Keratinocyte (primary cell): ENCODE results near the gene DUT. TPM values are rescaled to one million over a fixed set of nuclear protein-coding genes. Genes with fewer than 3 reads are reported as not detected.

Experiments
- DNase-seq: peaks from one replicate; pipeline ENCODE4 v3.0.0-alpha.2; 2011; ENCODE audit warnings: low read depth, missing footprints, low spot score
- FAIRE-seq: peaks from 2 replicates; lab custom pipeline; 2011; peaks lifted over from hg19 to GRCh38; lab: Jason Lieb, UNC
- H2AFZ ChIP-seq: 2 replicates; pipeline ENCODE4 v1.6.0; 2012; ENCODE audit warnings: low read length, control low read depth, inconsistent platforms; ENCODE audit not compliant: control insufficient read depth
- H3K27ac ChIP-seq: 2 replicates; pipeline ENCODE4 v1.5.1; 2011; ENCODE audit warnings: low read length; ENCODE audit not compliant: control insufficient read depth, insufficient read depth
- H3K27me3 ChIP-seq: 3 replicates; pipeline ENCODE4 v1.6.0; 2011; ENCODE audit warnings: low read length; ENCODE audit not compliant: control insufficient read depth, insufficient read depth; ENCODE audit errors: extremely low read depth
- H3K36me3 ChIP-seq, 2 experiments: 2 replicates in 1 of 2; 3 replicates in 1 of 2; pipeline ENCODE4 v1.5.1; 2011; ENCODE audit warnings: low read length in 2 of 2, mild to moderate bottlenecking in 1 of 2; ENCODE audit not compliant: control insufficient read depth in 2 of 2, insufficient read depth in 2 of 2; ENCODE audit errors: extremely low read depth in 1 of 2
- H3K4me1 ChIP-seq: 3 replicates; pipeline ENCODE4 v1.5.1; 2011; ENCODE audit warnings: low read length; ENCODE audit not compliant: control insufficient read depth, insufficient read depth; ENCODE audit errors: extremely low read depth
- H3K4me2 ChIP-seq: 3 replicates; pipeline ENCODE4 v1.6.0; 2011; ENCODE audit warnings: low read depth, low read length; ENCODE audit not compliant: control insufficient read depth, insufficient read depth; ENCODE audit errors: extremely low read depth
- H3K4me3 ChIP-seq, 3 experiments: fragments of 200-600 bp in 1 of 3; sonication (generic) in 1 of 3; 2 replicates in 2 of 3; 3 replicates in 1 of 3; pipeline ENCODE4 v1.5.1; 2011 to 2016; ENCODE audit warnings: low read length in 3 of 3, mild to moderate bottlenecking in 3 of 3, control low read depth in 2 of 3, inconsistent platforms in 1 of 3, low read depth in 1 of 3, mixed read lengths in 1 of 3, mixed run types in 1 of 3, moderate library complexity in 1 of 3; ENCODE audit not compliant: control insufficient read depth in 2 of 3, insufficient read depth in 2 of 3; ENCODE audit errors: extremely low read depth in 1 of 3
- H3K79me2 ChIP-seq: 2 replicates; pipeline ENCODE4 v1.6.0; 2012; ENCODE audit warnings: low read length; ENCODE audit not compliant: control insufficient read depth, insufficient read depth
- H3K9ac ChIP-seq: 3 replicates; pipeline ENCODE4 v1.6.0; 2011; ENCODE audit warnings: low read length; ENCODE audit not compliant: control insufficient read depth, insufficient read depth; ENCODE audit errors: extremely low read depth
- H3K9me1 ChIP-seq: 3 replicates; pipeline ENCODE4 v1.6.0; 2011; ENCODE audit warnings: low read length; ENCODE audit not compliant: control insufficient read depth, insufficient read depth; ENCODE audit errors: extremely low read depth
- H3K9me3 ChIP-seq: 2 replicates; pipeline ENCODE4 v1.5.1; 2012; ENCODE audit warnings: low read depth, low read length; ENCODE audit not compliant: control insufficient read depth
- H4K20me1 ChIP-seq: 3 replicates; pipeline ENCODE4 v1.6.0; 2011; ENCODE audit warnings: low read length; ENCODE audit not compliant: control insufficient read depth, insufficient read depth; ENCODE audit errors: extremely low read depth
- CTCF ChIP-seq, 3 experiments: IDR thresholded peaks in 1 of 3; conservative IDR thresholded peaks in 1 of 3; optimal IDR thresholded peaks in 1 of 3; 2 replicates in 2 of 3; 3 replicates in 1 of 3; pipeline versions ENCODE3 to v1.5.1; 2011; ENCODE audit warnings: low read length in 3 of 3, mild to moderate bottlenecking in 3 of 3, moderate library complexity in 2 of 3, control low read depth in 1 of 3, inconsistent platforms in 1 of 3; ENCODE audit not compliant: insufficient read depth in 2 of 3; ENCODE audit errors: extremely low read depth in 1 of 3
- EZH2 ChIP-seq: IDR thresholded peaks from one replicate; pipeline ENCODE4 v1.6.1; 2012; ENCODE audit warnings: inconsistent platforms, mild to moderate bottlenecking, low read length, moderate library complexity
- dilution Hi-C: fragments of 300-500 bp; cut with MboI; formaldehyde crosslinking; loops from one replicate; pipeline ENCODE4 v1.7.0; 2020; ENCODE audit warnings: low sequenced_read_pairs; ENCODE audit not compliant: extremely low pct_ligation_motif_present
- polyA plus RNA-seq, 5 experiments: library from polyadenylated mRNA; depleted of rRNA in 3 of 5; stranded (reverse) in 3 of 5; stranded (forward) in 1 of 5; unstranded in 1 of 5; fragments of >200 nt; gene quantifications; 1 replicate in 1 of 5; 2 replicates in 3 of 5; 3 replicates in 1 of 5; pipeline versions ENCODE4 v1.2.1 to v1.2.3, GENCODE V29; 2011 to 2012; ENCODE audit warnings: missing spikeins in 2 of 5, low read depth in 1 of 5, low replicate concordance in 1 of 5

The DUT gene
- polyA plus RNA-seq, 1 donor (not counting 4 experiments of a cell fraction or from before 2014, with no cell fraction given): 79.8 TPM

- Histone ChIP-seq H2AFZ (no peak overlapping the region), H3K9ac (no peak overlapping the region), H3K27me3 (no peaks in the 10 kb centered on the region), H3K9me1 (no peaks in the 10 kb centered on the region), H4K20me1 (no peaks in the 10 kb centered on the region), H3K27ac (no peak overlapping the region), H3K79me2 (no peaks in the 10 kb centered on the region), H3K9me3 (no peaks in the 10 kb centered on the region), H3K4me3 (no peak overlapping the region), H3K36me3 (no peaks in the 10 kb centered on the region), H3K4me2 (no peak overlapping the region), H3K4me1 (no peaks in the 10 kb centered on the region)
- FAIRE-seq (no peak), DNase-seq (no peak)
- dilution Hi-C loops: no loop called here
- TF ChIP-seq EZH2 (no peak), CTCF (optimal IDR thresholded peaks at IDR 0.05 in 1 of 3, IDR thresholded peaks at IDR 0.05 in 1 of 3, conservative IDR thresholded peaks at IDR 0.05 in 1 of 3; ENCODE audit: extremely low read depth in 1 of 3, insufficient read depth in 2 of 3, low read length in 3 of 3) (no peak)
Observed at GRCh38 chr15:48292458-48292857, 38.8 kb upstream of the DUT start.

GRCh38 chr15:48297668-48298067, 33.6 kb upstream of the DUT start:
- H4K20me1 ChIP-seq: no peaks in the 10 kb centered on the region
- no peak for DNase-seq
- H3K27me3 ChIP-seq: no peaks in the 10 kb centered on the region
- no peaks in the 10 kb centered on the region for H3K4me1 ChIP-seq
- no peak overlapping the region for H3K4me2 ChIP-seq
- no peak overlapping the region for H3K4me3 ChIP-seq
- H3K79me2 ChIP-seq: no peaks in the 10 kb centered on the region
- H3K27ac ChIP-seq: no peak overlapping the region
- no peaks in the 10 kb centered on the region for H3K36me3 ChIP-seq
- dilution Hi-C loops: no loop called here
- no peak overlapping the region for H3K9ac ChIP-seq
- H3K9me1 ChIP-seq: no peaks in the 10 kb centered on the region
- FAIRE-seq: no peak
- no peaks in the 10 kb centered on the region for H3K9me3 ChIP-seq
- no peak for TF ChIP-seq EZH2
- no peak for TF ChIP-seq CTCF (optimal IDR thresholded peaks at IDR 0.05 in 1 of 3, IDR thresholded peaks at IDR 0.05 in 1 of 3, conservative IDR thresholded peaks at IDR 0.05 in 1 of 3; ENCODE audit: extremely low read depth in 1 of 3, insufficient read depth in 2 of 3, low read length in 3 of 3)
- H2AFZ ChIP-seq: no peak overlapping the region
